ENCODE data around the gene CDC42EP4.

CDC42EP4 gene

GRCh38 chr17:73349647-73350046, 37.8 kb upstream of the CDC42EP4 start:
- in situ Hi-C loops (cut with HindIII; ENCODE audit: low sequenced_read_pairs), result loop anchor here (5.0 kb wide), 1 partner anchor 82 kb away; no protein-coding TSS in a partner anchor
- no peak for DNase-seq (ENCODE audit: low read depth)
- TF ChIP-seq, protein P1, sequence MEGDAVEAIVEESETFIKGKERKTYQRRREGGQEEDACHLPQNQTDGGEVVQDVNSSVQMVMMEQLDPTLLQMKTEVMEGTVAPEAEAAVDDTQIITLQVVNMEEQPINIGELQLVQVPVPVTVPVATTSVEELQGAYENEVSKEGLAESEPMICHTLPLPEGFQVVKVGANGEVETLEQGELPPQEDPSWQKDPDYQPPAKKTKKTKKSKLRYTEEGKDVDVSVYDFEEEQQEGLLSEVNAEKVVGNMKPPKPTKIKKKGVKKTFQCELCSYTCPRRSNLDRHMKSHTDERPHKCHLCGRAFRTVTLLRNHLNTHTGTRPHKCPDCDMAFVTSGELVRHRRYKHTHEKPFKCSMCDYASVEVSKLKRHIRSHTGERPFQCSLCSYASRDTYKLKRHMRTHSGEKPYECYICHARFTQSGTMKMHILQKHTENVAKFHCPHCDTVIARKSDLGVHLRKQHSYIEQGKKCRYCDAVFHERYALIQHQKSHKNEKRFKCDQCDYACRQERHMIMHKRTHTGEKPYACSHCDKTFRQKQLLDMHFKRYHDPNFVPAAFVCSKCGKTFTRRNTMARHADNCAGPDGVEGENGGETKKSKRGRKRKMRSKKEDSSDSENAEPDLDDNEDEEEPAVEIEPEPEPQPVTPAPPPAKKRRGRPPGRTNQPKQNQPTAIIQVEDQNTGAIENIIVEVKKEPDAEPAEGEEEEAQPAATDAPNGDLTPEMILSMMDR (IDR thresholded peaks at IDR 0.05; ENCODE audit: low read depth, low read length, missing control alignments), result no peak
- no peak overlapping the region for H3K4me3 ChIP-seq (ENCODE audit: low read depth, low read length)

GRCh38 chr17:73349138-73349537, 37.3 kb upstream of the CDC42EP4 start:
- in situ Hi-C loops (cut with HindIII; ENCODE audit: low sequenced_read_pairs), result loop anchor here (5.0 kb wide), 1 partner anchor 82 kb away; no protein-coding TSS in a partner anchor
- DNase-seq (ENCODE audit: low read depth), result no peak
- TF ChIP-seq, protein P1 (IDR thresholded peaks at IDR 0.05; ENCODE audit: low read depth, low read length, missing control alignments), result no peak
- no peak overlapping the region for H3K4me3 ChIP-seq (ENCODE audit: low read depth, low read length)

DNA sequence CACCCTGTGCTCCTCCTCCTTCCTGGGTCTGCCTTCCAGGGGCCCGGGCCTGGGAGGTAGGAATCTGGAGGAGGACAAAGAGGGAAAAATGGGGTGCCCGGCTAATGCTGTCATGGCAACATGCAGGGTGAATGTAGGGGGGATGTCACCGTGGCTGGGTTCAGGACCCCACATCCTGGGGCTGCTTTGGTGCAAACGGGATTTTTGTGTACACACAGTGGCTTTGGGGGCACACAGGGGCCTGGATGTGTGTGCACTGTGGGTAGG, 37.0 kb upstream of the CDC42EP4 start:
- H3K4me3 ChIP-seq (ENCODE audit: low read depth, low read length), result no peak overlapping the region
- in situ Hi-C loops (cut with HindIII; ENCODE audit: low sequenced_read_pairs), result loop anchor here (5.0 kb wide), 1 partner anchor 81 kb away; no protein-coding TSS in a partner anchor
- no peak for DNase-seq (ENCODE audit: low read depth)
- TF ChIP-seq, protein P1 (IDR thresholded peaks at IDR 0.05; ENCODE audit: low read depth, low read length, missing control alignments), result no peak

GRCh38 chr17:73348018-73348828, 36.4 kb upstream of the CDC42EP4 start:
- in situ Hi-C loops (cut with HindIII; ENCODE audit: low sequenced_read_pairs), result loop anchor here (5.0 kb wide), 1 partner anchor 81 kb away; no protein-coding TSS in a partner anchor
- TF ChIP-seq, protein P1 (IDR thresholded peaks at IDR 0.05; ENCODE audit: low read depth, low read length, missing control alignments), result no peak
- DNase-seq (ENCODE audit: low read depth), result no peak
- no peak overlapping the region for H3K4me3 ChIP-seq (ENCODE audit: low read depth, low read length)

DNA sequence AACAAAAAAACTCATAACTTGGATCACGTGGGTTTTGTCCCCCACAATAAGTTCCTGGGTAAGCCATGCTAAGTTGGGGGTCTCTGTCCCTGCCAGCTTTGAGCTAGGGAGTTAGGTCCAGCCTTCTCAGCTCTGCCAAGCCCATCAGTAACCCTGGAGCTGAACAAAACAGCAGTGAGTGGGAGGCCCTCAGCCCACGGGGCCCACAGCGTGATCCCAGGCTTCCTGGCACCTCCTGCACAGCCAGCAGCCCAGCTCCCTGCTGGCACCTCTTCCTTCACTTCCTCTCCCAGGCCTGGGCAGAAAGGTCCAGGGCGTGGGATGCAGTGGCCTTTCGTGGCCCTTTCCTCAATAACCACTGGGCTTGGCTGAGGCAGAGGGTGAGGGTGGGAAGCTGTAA, 35.5 kb upstream of the CDC42EP4 start:
- in situ Hi-C loops (cut with HindIII; ENCODE audit: low sequenced_read_pairs), result loop anchor here (5.0 kb wide), 1 partner anchor 80 kb away; no protein-coding TSS in a partner anchor
- H3K4me3 ChIP-seq (ENCODE audit: low read depth, low read length), result no peak overlapping the region
- DNase-seq (ENCODE audit: low read depth), result no peak
- TF ChIP-seq, protein P1 (IDR thresholded peaks at IDR 0.05; ENCODE audit: low read depth, low read length, missing control alignments), result no peak

DNA sequence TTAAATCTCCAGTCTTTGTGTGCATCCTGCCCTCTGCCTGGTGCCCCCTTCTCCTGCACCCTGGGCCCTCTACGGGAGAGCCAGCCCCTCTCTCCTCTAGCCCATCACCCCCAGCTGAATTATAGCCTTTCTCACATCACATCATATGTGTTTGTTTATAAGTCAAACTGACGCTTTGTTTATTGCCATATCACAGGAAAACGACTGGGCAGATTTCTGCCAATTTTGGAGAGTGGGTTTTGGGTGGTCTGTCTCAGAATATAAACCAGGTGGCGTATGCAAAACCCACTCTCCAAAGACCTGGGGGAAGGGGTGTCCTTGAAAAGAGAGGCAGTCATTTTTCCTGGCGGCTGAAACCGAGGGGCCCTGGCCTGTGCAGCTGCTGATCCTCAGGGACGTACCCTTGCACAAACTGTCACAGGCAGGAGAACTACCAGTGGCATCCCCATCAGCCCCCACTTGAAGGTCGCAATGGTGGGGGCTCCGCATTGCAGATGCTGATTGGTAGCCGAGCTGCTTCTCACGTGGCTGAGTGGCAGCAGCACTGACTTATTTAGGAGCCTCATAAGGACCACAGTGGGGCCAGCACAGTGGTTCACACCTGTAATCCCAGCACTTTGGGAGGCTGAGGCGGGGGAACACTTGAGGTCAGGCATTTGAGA, 34.8 kb upstream of the CDC42EP4 start:
- in situ Hi-C loops (cut with HindIII; ENCODE audit: low sequenced_read_pairs), result loop anchor here (5.0 kb wide), 1 partner anchor 79 kb away; no protein-coding TSS in a partner anchor
- no peak overlapping the region for H3K4me3 ChIP-seq (ENCODE audit: low read depth, low read length)
- DNase-seq (ENCODE audit: low read depth), result no peak
- TF ChIP-seq, protein P1 (IDR thresholded peaks at IDR 0.05; ENCODE audit: low read depth, low read length, missing control alignments), result no peak

All from astrocyte of the cerebellum (primary cell).